Esophagus muscularis mucosa (tissue), 4 donors: Measurements from ENCODE around the gene KCNA10.

Experiments
- EP300 ChIP-seq: sonication (generic); formaldehyde crosslinking; IDR thresholded peaks from one replicate; pipeline ENCODE4 v1.6.1; 2017; ENCODE audit warnings: antibody characterized with exemption
- POLR2AphosphoS5 ChIP-seq, 2 donors: sonication (generic); formaldehyde crosslinking; IDR thresholded peaks; one replicate each; pipeline ENCODE4 v1.6.1; 2017; ENCODE audit warnings: antibody characterized with exemption in 2 of 2
- TF ChIP-seq, protein P1 (sequence below), 3 experiments: fragments of 200-600 bp in 2 of 3; fragments of 450-650 bp in 1 of 3; sonication (generic) in 2 of 3; IDR thresholded peaks; one replicate each; pipeline ENCODE4 v1.5.1; 2017 to 2019; ENCODE audit warnings: antibody characterized with exemption in 3 of 3, mild to moderate bottlenecking in 2 of 3, moderate library complexity in 1 of 3

DNA sequence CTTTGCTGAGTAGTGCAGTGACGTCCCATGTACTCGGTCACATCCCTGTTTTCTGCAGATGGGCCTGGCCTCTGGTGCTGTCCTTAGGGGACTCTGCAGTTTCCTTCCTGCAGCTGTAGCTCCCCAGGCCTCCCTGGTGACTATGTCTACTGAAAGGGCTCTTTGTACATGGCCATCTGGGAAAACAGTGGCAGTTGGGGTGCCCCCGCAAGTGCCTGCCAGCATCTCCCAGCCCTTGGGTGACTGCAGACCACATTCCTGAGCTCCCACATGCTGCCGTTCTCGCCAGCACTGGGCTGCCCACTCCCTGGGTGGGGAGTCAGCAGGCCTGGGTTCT, 37.5 kb upstream of the KCNA10 start:
- TF ChIP-seq EP300 = no peak
- TF ChIP-seq, protein P1, sequence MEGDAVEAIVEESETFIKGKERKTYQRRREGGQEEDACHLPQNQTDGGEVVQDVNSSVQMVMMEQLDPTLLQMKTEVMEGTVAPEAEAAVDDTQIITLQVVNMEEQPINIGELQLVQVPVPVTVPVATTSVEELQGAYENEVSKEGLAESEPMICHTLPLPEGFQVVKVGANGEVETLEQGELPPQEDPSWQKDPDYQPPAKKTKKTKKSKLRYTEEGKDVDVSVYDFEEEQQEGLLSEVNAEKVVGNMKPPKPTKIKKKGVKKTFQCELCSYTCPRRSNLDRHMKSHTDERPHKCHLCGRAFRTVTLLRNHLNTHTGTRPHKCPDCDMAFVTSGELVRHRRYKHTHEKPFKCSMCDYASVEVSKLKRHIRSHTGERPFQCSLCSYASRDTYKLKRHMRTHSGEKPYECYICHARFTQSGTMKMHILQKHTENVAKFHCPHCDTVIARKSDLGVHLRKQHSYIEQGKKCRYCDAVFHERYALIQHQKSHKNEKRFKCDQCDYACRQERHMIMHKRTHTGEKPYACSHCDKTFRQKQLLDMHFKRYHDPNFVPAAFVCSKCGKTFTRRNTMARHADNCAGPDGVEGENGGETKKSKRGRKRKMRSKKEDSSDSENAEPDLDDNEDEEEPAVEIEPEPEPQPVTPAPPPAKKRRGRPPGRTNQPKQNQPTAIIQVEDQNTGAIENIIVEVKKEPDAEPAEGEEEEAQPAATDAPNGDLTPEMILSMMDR (IDR thresholded peaks at IDR 0.05) = no peak
- no peak for TF ChIP-seq POLR2AphosphoS5 (IDR thresholded peaks at IDR 0.05)
